Hypothalamus (tissue), 51 donors: ENCODE results near the gene ABO.
"Not testable (repeated sequence)": the region's sequence is repeated elsewhere in the genome, so short reads cannot be mapped to it uniquely, and the experiment has no call there.

Experiments
- DNase-seq, 51 donors: peaks; one replicate each; lab custom pipeline; 2025; lab: John Stamatoyannopoulos, UW

ABO gene

DNA sequence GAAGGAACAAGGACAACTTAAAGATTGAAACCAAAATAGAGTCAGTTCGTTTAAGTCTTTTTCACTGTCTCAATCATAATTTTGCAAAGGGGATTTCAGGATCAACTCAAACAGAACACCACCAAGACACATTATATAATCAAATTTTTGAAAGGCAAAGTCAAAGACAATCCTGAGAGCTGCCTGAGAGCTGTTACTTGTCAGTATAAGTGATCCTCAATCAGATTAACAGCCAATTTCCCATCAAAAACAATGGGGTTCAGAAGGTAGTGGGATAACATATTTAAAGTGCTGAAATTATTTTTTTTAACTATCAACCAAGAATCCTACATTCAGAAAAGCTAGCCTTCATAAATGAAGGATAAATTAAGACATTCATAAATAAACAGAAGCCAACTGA, 19.3 kb upstream of the ABO start:
- DNase-seq, result no peak

- no peak for DNase-seq
Observed at GRCh38 chr9:133290751-133291302, 15.8 kb upstream of the ABO start.

- no peak for DNase-seq
Observed at GRCh38 chr9:133286523-133286922, 11.5 kb upstream of the ABO start.

DNA sequence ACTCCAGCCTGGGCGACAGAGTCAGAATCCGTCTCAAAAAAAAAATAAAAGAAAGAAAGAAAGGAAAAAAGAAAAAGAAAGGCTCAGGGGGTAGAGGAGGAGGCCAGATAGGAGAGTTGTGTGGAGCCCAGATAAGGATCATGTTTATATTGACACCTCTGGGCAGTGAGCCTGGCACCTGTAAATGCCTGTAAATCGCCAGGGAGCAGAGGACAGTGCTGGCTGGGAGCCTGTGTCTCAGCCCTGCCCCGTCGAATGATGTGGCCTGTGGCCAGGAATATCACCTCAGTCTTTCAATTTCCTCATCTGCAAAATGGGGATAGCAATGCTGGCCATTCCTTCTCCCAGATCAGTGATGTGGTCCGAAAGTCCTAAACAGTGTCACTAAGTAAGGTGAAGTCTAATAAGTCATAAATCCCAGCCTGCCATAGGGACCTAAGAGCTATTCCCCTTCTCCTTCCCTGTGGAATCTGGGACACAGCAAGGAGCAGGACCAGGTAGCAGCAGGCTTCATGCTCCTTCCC, 10.3 kb upstream of the ABO start:
- no peak for DNase-seq

- no peak for DNase-seq
Observed at GRCh38 chr9:133284362-133284761, 9.4 kb upstream of the ABO start.

DNA sequence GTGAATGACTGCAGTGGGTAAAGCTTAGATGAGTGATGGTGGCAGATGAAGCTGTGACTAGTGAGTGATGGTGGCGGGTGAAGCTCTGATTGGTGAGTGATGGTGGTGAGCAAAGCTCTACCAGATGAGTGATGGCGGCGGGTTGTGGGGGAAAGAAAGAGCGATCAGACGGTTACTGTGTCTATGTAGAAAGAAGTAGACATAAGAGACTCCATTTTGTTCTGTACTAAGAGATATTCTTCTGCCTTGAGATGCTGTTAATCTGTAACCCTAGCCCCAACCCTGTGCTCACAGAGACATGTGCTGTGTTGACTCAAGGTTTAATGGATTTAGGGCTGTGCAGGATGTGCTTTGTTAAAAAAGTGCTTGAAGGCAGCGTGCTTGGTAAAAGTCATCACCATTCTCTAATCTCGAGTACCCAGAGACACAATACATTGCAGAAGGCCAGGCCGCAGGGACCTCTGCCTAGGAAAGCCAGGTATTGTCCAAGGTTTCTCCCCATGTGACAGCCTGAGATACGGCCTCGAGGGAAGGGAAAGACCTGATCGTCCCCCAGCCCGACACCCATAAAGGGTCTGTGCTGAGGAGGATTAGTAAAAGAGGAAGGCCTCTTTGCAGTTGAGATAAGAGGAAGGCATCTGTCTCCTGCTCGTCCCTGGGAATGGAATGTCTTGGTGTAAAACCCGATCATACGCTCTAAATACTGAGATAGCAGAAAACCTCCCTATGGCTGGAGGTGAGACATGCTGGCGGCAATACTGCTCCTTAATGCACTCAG, 8.4 kb upstream of the ABO start:
- DNase-seq, result not testable (repeated sequence)

GRCh38 chr9:133282464-133283238, 7.7 kb upstream of the ABO start:
- DNase-seq, result no peak

DNA sequence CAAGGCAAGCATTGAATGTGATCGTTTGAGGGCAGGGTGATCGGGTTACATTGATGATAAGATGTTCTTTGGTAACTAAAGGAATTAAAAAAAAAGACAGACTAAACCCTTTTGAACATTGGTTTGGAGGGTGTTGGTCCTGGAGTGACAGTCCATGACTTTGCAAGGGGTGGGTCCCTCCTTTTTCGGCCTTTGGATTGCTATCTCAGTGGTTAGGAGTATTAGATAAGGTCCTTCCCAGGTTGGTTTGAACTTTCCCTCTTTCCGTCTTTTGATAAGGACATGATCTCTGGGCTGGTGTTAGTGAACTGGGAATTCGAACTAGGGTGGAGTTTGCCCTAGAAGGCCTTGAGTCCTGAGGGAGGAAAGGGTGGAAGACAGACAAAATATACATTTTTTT, 5.4 kb upstream of the ABO start:
- DNase-seq, result no peak

DNA sequence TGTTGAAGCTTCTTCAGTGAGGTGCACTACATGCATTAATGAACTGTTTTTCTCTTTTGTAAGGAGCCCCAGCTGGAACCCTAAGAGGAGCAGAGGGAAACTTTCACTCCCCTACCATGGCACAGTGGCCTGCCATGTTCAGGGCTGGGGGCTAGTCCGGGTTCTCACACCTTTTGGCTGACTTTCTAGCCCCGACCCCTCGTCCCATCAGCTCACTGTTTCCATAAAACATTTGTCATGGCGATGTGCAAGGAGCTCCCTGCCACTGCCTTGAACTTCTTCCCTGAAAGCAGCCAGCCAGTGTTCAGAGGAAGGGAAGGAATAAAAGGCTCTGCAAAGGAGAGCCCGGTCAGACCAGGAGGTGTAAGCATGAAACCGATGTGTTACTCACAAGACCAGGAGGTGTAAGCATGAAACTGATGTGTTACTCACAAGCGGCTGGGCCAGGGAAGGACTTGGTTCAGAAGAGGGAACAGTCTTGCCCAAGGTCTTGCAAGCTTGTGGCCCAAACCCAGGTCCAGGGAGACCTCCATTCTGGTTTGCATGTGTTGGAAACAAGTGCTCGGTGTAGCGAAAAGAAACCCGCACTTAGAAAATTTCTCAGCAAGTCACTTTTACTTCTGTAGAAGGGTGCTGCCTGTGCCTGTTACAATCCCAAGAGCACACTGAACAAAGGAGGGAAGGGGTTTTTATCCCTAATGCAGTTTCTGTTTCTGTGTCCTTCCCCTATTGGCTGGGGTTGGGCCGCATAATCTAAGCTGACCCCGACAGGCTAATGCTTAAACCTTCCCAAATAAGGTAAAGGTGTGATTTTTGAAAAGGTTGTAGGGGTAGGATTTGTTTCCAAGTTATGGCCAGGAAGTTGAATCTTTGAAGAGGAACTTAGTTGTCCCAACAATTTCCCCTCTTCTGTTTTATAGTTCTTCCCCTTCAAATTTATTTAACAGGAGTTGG, 3.4 kb upstream of the ABO start:
- DNase-seq, result no peak

DNA sequence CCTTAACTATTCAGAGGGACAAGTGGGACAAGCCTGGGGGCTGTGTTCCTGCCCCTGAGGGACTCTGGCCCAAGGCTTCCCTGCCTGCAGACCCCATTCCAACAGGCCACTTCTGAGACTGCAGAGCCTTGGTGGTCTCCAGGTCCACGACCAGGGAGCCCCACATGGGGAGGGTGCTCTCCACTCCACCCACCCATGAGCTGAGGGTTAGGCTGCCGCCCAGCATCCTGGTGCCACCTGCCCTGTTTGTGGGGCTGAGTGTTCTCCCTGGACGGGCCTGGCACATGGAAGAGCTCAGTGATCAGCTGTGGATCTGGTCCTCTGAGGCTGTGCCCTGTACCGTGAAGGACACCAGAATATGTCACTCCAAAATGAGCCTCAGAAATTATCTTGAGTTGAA, 2.5 kb upstream of the ABO start:
- no peak for DNase-seq

DNA sequence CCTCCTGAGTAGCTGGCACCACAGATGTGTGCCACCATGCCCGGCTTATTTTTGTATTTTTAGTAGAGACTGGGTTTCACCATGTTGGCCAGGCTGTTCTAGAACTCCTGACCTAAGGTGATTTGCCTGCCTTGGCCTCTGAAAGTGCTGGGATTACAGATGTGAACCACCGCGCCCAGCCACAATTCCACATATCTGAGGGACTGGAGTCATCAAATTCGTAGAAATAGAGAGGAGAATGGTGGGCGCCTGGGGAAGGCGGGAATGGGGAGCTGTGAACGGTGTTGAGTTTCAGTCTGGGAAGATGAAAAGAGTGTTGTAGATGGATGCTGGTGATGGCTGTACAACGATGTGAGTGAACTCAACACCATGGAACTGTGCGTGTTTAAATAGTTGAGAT, 1.9 kb upstream of the ABO start:
- no peak for DNase-seq

DNA sequence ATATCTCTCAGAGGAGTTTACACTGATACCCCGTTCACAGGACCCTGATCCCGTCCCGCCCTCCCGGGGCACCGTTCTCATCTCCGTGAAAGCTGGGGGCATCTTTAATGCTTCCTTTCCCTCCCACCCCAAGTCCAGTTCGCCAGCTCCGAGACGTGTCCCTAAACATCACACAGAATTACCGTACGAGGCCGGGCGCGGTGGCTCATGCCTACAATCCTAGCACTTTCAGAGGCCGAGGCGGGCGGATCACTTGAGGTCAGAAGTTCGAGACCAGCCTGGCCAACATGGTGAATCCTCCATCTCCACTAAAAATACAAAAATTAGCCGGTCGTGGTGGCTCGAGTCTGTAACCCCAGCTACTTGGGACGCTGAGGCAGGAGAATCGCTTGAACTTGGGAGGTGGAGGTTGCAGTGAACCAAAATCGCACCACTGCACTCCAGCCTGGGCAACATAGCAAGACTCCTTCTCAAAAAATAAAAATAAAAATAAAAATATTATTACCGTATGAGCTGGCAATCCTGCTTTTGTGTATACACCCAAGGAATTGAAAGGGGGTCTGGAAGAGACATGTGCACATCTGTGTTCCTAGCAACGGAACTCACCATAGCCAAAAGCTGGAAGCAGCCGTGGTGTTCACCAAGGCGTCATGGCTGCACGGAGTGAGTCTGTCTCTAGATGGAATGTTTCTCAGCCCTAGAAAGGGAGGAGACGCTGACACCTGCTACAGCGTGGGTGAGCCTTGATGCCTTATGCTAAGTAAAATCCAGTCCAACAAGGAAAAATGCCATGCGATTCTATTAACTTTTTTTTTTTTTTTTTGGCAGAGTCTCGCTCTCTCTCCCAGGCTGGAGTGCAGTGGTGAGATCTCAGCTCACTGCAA, 1.2 kb upstream of the ABO start:
- peak in 1 of 51 donors; percentile 8 for DNase-seq

- DNase-seq, result no peak
Observed at GRCh38 chr9:133274236-133275104, 531 bp downstream of the ABO start.

GRCh38 chr9:133273819-133274218, 1.2 kb downstream of the ABO start:
- DNase-seq, result no peak

DNA sequence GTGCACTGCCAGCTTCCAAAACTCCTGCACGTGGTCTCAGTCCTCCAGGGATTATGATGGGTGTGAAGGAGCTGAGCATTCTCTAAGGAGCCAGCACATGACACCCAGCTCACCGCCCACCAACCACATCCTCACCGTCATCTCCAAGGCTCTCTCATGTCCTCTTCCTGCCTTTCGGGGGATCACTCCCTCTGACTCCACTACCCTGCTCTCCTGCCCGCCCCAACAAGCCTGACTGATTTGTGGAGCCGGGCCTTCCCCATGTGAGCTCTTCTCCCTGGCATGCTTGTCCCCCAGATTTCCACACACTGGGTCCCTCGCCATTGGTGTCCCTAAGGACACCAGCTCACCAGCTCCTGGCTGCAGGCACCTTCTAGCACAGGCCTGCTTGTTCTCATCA, 1.9 kb downstream of the ABO start:
- DNase-seq, result no peak

DNA sequence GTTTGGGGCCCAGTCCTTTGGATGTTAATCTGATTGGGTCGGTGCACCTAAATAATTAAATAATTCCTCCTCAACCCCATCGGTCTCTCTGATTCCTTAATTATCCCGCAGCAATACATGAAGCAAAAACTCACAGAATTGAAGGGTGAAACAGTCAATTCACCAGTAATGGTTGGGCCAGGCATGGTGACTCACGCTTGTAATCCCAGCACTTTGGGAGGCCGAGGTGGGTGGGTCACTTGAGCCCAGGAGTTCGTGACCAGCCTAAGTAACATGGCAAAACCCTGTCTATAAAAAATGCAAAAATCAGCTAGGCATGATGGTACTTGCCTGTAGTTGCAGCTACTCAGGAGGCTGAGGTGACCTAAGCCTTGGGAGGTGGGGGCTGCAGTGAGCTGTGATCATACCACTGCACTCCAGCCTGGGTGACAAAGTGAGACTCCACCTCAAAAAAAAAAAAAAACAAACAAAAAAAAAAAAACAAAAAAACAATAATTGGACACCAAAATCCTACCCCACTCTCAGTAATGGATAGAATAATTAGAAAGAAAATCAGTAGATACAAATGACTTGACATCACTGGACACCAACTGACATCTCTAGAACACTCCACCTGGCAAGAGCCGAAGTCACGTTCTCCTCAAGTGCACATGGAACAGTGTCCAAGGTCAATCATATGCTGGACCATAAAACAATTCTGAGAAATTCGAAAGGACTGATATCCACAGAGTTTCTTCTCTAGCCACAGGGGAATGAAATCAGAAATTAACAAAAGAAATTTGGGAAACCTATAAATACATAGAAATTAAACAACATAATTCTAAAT, 5.3 kb downstream of the ABO start:
- DNase-seq, result no peak

GRCh38 chr9:133269136-133269535, 5.9 kb downstream of the ABO start:
- not testable (repeated sequence) for DNase-seq
